IMR-90 (cell line): ENCODE measurements around the gene TIAM1. TPM values are rescaled to one million over a fixed set of nuclear protein-coding genes. Genes with fewer than 3 reads are reported as not detected.

Experiments
- ATAC-seq: fragments of 200-7000 bp; cut with Tn5 transposase; 2 replicates; pipeline ENCODE4 v1.9.1; 2020; ENCODE audit warnings: low read depth, mild to moderate bottlenecking, moderate library complexity
- BruUV-seq: library from RNA; stranded (reverse); fragments of 400-500 nt; replicated peaks from 2 replicates; lab custom pipeline; 2021; lab: Mats Ljungman, UMichigan
- CTCF ChIA-PET: fragments of 300-600 bp; formaldehyde crosslinking; extraction: SDS; loops from one replicate; lab custom pipeline; 2021; ENCODE audit warnings: antibody characterized with exemption; lab: Yijun Ruan, JAX
- POLR2A ChIA-PET: fragments of 300-600 bp; sonication (Branson Sonifier 250); formaldehyde crosslinking; loops from one replicate; lab custom pipeline; 2022; ENCODE audit warnings: antibody characterized with exemption; ENCODE audit not compliant: unreplicated experiment; lab: Charles Lee
- DNase-seq: peaks from one replicate; pipeline ENCODE4 v3.0.0; 2013
- H2AFZ ChIP-seq: replicated peaks from 2 replicates; pipeline ENCODE3; 2013; ENCODE audit warnings: low read length, mild to moderate bottlenecking; ENCODE audit not compliant: poor library complexity
- H2AK5ac ChIP-seq: 2 replicates; pipeline ENCODE4 v1.6.1; 2013; ENCODE audit warnings: low read depth, low read length, inconsistent platforms
- H2AK9ac ChIP-seq: replicated peaks from 2 replicates; pipeline ENCODE3; 2013; ENCODE audit warnings: mild to moderate bottlenecking, low read depth, low read length, moderate library complexity; ENCODE audit not compliant: poor library complexity
- H2BK120ac ChIP-seq: 2 replicates; pipeline ENCODE4 v1.6.1; 2013; ENCODE audit warnings: low read depth, low read length, inconsistent platforms
- H2BK15ac ChIP-seq: 3 replicates; pipeline ENCODE4 v1.6.1; 2013; ENCODE audit warnings: low read depth, low read length, inconsistent platforms
- H2BK20ac ChIP-seq: 2 replicates; pipeline ENCODE4 v1.6.1; 2013; ENCODE audit warnings: low read depth, mild to moderate bottlenecking, inconsistent platforms, low read length, moderate library complexity
- H2BK5ac ChIP-seq: 2 replicates; pipeline ENCODE4 v1.6.1; 2013; ENCODE audit warnings: mild to moderate bottlenecking, low read depth, low read length, inconsistent platforms; ENCODE audit not compliant: poor library complexity, severe bottlenecking
- H3K14ac ChIP-seq: replicated peaks from 2 replicates; pipeline ENCODE4 v1.6.1; 2013; ENCODE audit warnings: low read depth, low read length, inconsistent platforms
- H3K18ac ChIP-seq: 2 replicates; pipeline ENCODE4 v1.6.1; 2013; ENCODE audit warnings: low read depth, low read length, control low read depth
- H3K23ac ChIP-seq: 2 replicates; pipeline ENCODE4 v1.6.1; 2013; ENCODE audit warnings: low read depth, low read length, inconsistent platforms
- H3K27ac ChIP-seq: 2 replicates; pipeline ENCODE4 v1.5.1; 2013; ENCODE audit warnings: mild to moderate bottlenecking, control low read depth, low read length; ENCODE audit not compliant: insufficient read depth
- H3K27me3 ChIP-seq: 2 replicates; pipeline ENCODE4 v1.6.1; 2013; ENCODE audit warnings: low read length; ENCODE audit not compliant: control insufficient read depth, insufficient read depth
- H3K36me3 ChIP-seq: 2 replicates; pipeline ENCODE4 v1.6.1; 2013; ENCODE audit warnings: low read length, mixed read lengths; ENCODE audit not compliant: control insufficient read depth, insufficient read depth
- H3K4ac ChIP-seq: 2 replicates; pipeline ENCODE4 v1.6.1; 2013; ENCODE audit warnings: low read depth, low read length, inconsistent platforms
- H3K4me1 ChIP-seq: 2 replicates; pipeline ENCODE4 v1.6.1; 2013; ENCODE audit warnings: low read length, mixed read lengths; ENCODE audit not compliant: control insufficient read depth, insufficient read depth
- H3K4me2 ChIP-seq: 2 replicates; pipeline ENCODE4 v1.6.1; 2013; ENCODE audit warnings: low read depth, mild to moderate bottlenecking, control low read depth, low read length, moderate library complexity
- H3K4me3 ChIP-seq: 2 replicates; pipeline ENCODE4 v1.5.1; 2013; ENCODE audit warnings: low read depth, mild to moderate bottlenecking, control low read depth, low read length, moderate library complexity; ENCODE audit not compliant: insufficient read depth
- H3K56ac ChIP-seq: 2 replicates; pipeline ENCODE4 v1.6.1; 2013; ENCODE audit warnings: low read length, inconsistent platforms; ENCODE audit not compliant: insufficient read depth; ENCODE audit errors: extremely low read depth
- H3K79me1 ChIP-seq, 2 experiments: 2 replicates each; pipeline ENCODE4 v1.6.1; 2013; ENCODE audit warnings: low read length in 2 of 2, inconsistent platforms in 1 of 2, low read depth in 1 of 2
- H3K9ac ChIP-seq: 2 replicates; pipeline ENCODE4 v1.6.1; 2013; ENCODE audit warnings: low read depth, low read length, control low read depth
- H3K9me1 ChIP-seq: 2 replicates; pipeline ENCODE4 v1.6.1; 2013; ENCODE audit warnings: low read length, inconsistent platforms; ENCODE audit not compliant: insufficient read depth
- H3K9me3 ChIP-seq: 2 replicates; pipeline ENCODE4 v1.6.1; 2013; ENCODE audit warnings: low read length; ENCODE audit not compliant: control insufficient read depth, insufficient read depth
- H4K20me1 ChIP-seq: 2 replicates; pipeline ENCODE4 v1.6.1; 2013; ENCODE audit warnings: low read length, inconsistent platforms; ENCODE audit not compliant: insufficient read depth
- H4K5ac ChIP-seq: 2 replicates; pipeline ENCODE4 v1.6.1; 2013; ENCODE audit warnings: mild to moderate bottlenecking, low read depth, low read length, control low read depth
- H4K8ac ChIP-seq, 2 experiments: 2 replicates each; pipeline ENCODE4 v1.6.1; 2013; ENCODE audit warnings: low read depth in 2 of 2, low read length in 2 of 2, control low read depth in 1 of 2, inconsistent platforms in 1 of 2
- H4K91ac ChIP-seq: 2 replicates; pipeline ENCODE4 v1.6.1; 2013; ENCODE audit warnings: low read depth, low read length, inconsistent platforms; ENCODE audit not compliant: insufficient read depth
- BHLHE40 ChIP-seq: fragments of 150-350 bp; IDR thresholded peaks from 2 replicates; pipeline ENCODE4 v1.6.1; 2016; ENCODE audit warnings: mild to moderate bottlenecking, low read depth, low read length
- FOS ChIP-seq: fragments of 150-350 bp; IDR thresholded peaks from 2 replicates; pipeline ENCODE4 v1.6.1; 2016; ENCODE audit warnings: low read depth, low read length
- MAFK ChIP-seq: IDR thresholded peaks from 2 replicates; pipeline ENCODE4 v1.6.1; 2012; ENCODE audit warnings: low read depth, low read length, improper control_type of control experiment
- MAZ ChIP-seq: IDR thresholded peaks from 2 replicates; pipeline ENCODE4 v1.6.1; 2012; ENCODE audit warnings: low read depth, mild to moderate bottlenecking, low read length, improper control_type of control experiment, moderate library complexity, borderline replicate concordance
- MXI1 ChIP-seq: IDR thresholded peaks from 2 replicates; pipeline ENCODE4 v1.6.1; 2012; ENCODE audit warnings: low read depth, mild to moderate bottlenecking, low read length, moderate library complexity, borderline replicate concordance
- POLR2A ChIP-seq: IDR thresholded peaks from 2 replicates; pipeline ENCODE4 v1.6.1; 2012; ENCODE audit warnings: mild to moderate bottlenecking, low read depth, low read length
- RAD21 ChIP-seq: IDR thresholded peaks from 2 replicates; pipeline ENCODE4 v1.6.1; 2012; ENCODE audit warnings: low read length, improper control_type of control experiment
- RCOR1 ChIP-seq: IDR thresholded peaks from 2 replicates; pipeline ENCODE4 v1.6.1; 2012; ENCODE audit warnings: mild to moderate bottlenecking, low read length, improper control_type of control experiment; ENCODE audit not compliant: insufficient replicate concordance
- RFX5 ChIP-seq: IDR thresholded peaks from 2 replicates; pipeline ENCODE4 v1.8.0; 2012; ENCODE audit warnings: low read depth, mild to moderate bottlenecking, low read length, moderate library complexity
- SMC3 ChIP-seq: fragments of 150-350 bp; IDR thresholded peaks from 2 replicates; pipeline ENCODE4 v1.6.1; 2016; ENCODE audit warnings: low read depth, mild to moderate bottlenecking, antibody characterized with exemption, low read length, moderate library complexity
- WGBS, 2 experiments: methylation state at CpG; one replicate each; pipeline versions ENCODE4 v1.1.5 to v1.1.7; 2013; ENCODE audit warnings: missing lambda C conversion rate in 2 of 2; ENCODE audit not compliant: insufficient read length in 1 of 2; ENCODE audit errors: extremely low coverage in 2 of 2; 5-methylcytosine and 5-hydroxymethylcytosine counted together
- dilution Hi-C: fragments of 300-500 bp; cut with HindIII; formaldehyde crosslinking; loops from one replicate; pipeline ENCODE4 v1.14.3; 2018; ENCODE audit warnings: low sequenced_read_pairs; ENCODE audit not compliant: unreplicated experiment
- in situ Hi-C: fragments of 300-500 bp; cut with MboI; formaldehyde crosslinking; loops from 3 replicates; pipeline ENCODE4 v1.14.3; 2019; ENCODE audit warnings: low sequenced_read_pairs, inconsistent platforms, mixed read lengths
- intact Hi-C: fragments of 100-400 bp; cut with micrococcal nuclease; formaldehyde crosslinking; loops from 2 replicates; pipeline ENCODE4 v1.10.0; 2022
- polyA plus RNA-seq, 3 experiments: library from polyadenylated mRNA; depleted of rRNA; stranded (reverse); fragments of >200 nt; gene quantifications; 2 replicates each; pipeline ENCODE4 v1.2.3, GENCODE V29; 2012; ENCODE audit warnings: low replicate concordance in 1 of 3
- total RNA-seq: library from RNA; depleted of rRNA; stranded (reverse); fragments of >200 nt; gene quantifications from 2 replicates; pipeline ENCODE4 v1.2.3, GENCODE V29; 2012
- TF ChIP-seq, protein P1 (sequence below): fragments of 150-350 bp; IDR thresholded peaks from 2 replicates; pipeline ENCODE4 v1.6.1; 2016; ENCODE audit warnings: low read depth, mild to moderate bottlenecking, low read length, moderate library complexity, borderline replicate concordance
- TF ChIP-seq, protein P2 (sequence below): fragments of 150-350 bp; IDR thresholded peaks from 2 replicates; pipeline ENCODE4 v1.6.1; 2017; ENCODE audit warnings: mild to moderate bottlenecking, antibody characterized with exemption, low read length, low read depth

The TIAM1 gene
- total and polyA plus RNA-seq, 2 of the 4 experiments (the other 2 are of a cell fraction), result 2.9 to 9.3 TPM

DNA sequence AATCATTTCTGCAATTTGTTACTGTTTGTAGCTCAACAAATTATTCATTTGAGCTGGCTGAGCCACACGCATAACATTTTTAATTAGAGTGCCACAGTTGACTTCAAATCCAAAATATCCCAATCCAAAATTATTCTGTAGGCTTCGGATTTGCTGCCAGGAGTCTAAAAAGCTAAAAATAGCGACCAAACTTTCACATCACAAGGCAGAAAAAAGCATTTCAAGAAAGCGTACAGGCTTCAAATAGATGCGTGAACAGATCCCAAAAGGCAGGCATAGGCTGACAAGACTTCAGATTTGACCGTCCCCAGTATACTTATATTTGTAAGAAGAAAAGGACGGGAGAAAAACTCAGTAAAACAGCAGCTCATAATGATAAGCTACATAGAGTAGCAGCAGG is 24.3 kb upstream of the TIAM1 start:
- H3K27me3 ChIP-seq, result peaks cover 2% of the 10 kb centered on the region
- no peak overlapping the region for H3K4me3 ChIP-seq
- no peaks in the 10 kb centered on the region for H3K79me1 ChIP-seq
- in situ Hi-C loops, result no loop called here
- WGBS, 2 experiments, result no CpG with 5 or more reads among the region's 7 CpGs
- DNase-seq (no peak), ATAC-seq (no peak)
- H3K9me1 ChIP-seq, result no peaks in the 10 kb centered on the region
- POLR2A ChIA-PET, result no interaction called here
- H3K27ac ChIP-seq, result no peak overlapping the region
- no peaks in the 10 kb centered on the region for H4K20me1 ChIP-seq
- no peak overlapping the region for H3K4me2 ChIP-seq
- no peak overlapping the region for H3K23ac ChIP-seq
- BruUV-seq, result no TSS peak
- H3K4me1 ChIP-seq, result peaks cover 2% of the 10 kb centered on the region; the same call in 1 of the 2 replicates
- no peak overlapping the region for H2AK5ac ChIP-seq
- no peaks in the 10 kb centered on the region for H3K36me3 ChIP-seq
- no peak overlapping the region for H2BK5ac ChIP-seq
- H3K56ac ChIP-seq, result no peak overlapping the region
- no peak overlapping the region for H2AFZ ChIP-seq
- dilution Hi-C loops, result no loop called here
- intact Hi-C loops, result no loop called here
- H2BK20ac ChIP-seq, result no peak overlapping the region
- H3K9me3 ChIP-seq, result no peaks in the 10 kb centered on the region
- H2AK9ac ChIP-seq, result no peak overlapping the region
- no peak overlapping the region for H4K8ac ChIP-seq
- TF ChIP-seq SMC3 (no peak), POLR2A (no peak), MAZ (no peak), FOS (no peak), RAD21 (no peak), MXI1 (no peak), BHLHE40 (no peak), MAFK (no peak), RFX5 (no peak), RCOR1 (no peak)
- TF ChIP-seq, protein P1, sequence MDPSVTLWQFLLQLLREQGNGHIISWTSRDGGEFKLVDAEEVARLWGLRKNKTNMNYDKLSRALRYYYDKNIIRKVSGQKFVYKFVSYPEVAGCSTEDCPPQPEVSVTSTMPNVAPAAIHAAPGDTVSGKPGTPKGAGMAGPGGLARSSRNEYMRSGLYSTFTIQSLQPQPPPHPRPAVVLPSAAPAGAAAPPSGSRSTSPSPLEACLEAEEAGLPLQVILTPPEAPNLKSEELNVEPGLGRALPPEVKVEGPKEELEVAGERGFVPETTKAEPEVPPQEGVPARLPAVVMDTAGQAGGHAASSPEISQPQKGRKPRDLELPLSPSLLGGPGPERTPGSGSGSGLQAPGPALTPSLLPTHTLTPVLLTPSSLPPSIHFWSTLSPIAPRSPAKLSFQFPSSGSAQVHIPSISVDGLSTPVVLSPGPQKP, result no peak
- TF ChIP-seq, protein P2, sequence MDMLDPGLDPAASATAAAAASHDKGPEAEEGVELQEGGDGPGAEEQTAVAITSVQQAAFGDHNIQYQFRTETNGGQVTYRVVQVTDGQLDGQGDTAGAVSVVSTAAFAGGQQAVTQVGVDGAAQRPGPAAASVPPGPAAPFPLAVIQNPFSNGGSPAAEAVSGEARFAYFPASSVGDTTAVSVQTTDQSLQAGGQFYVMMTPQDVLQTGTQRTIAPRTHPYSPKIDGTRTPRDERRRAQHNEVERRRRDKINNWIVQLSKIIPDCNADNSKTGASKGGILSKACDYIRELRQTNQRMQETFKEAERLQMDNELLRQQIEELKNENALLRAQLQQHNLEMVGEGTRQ, result no peak
- H3K4ac ChIP-seq, result no peak overlapping the region
- H3K18ac ChIP-seq, result no peak overlapping the region
- H3K9ac ChIP-seq, result no peak overlapping the region
- no peak overlapping the region for H4K5ac ChIP-seq
- H3K14ac ChIP-seq, result no peak overlapping the region
- no peak overlapping the region for H2BK15ac ChIP-seq
- no peak overlapping the region for H2BK120ac ChIP-seq
- no peak overlapping the region for H4K91ac ChIP-seq
- CTCF ChIA-PET, result no interaction called here
